HepG2 (cell line): ENCODE results near the gene CYP11A1. TPM values are rescaled to one million over a fixed set of nuclear protein-coding genes. Genes with fewer than 3 reads are reported as not detected.
A peak's percentile ranks its signal among the peaks of the same experiment; 100 is the strongest.

Experiments used
- CBX5 ChIP-seq: sonication (generic); formaldehyde crosslinking; IDR thresholded peaks from 2 replicates; pipeline ENCODE4 v1.4.0; 2020; ENCODE audit warnings: missing genetic modification reagents, borderline replicate concordance
- CHCHD3 ChIP-seq: sonication (generic); formaldehyde crosslinking; IDR thresholded peaks from 2 replicates; pipeline ENCODE4 v1.8.0; 2022; ENCODE audit warnings: mild to moderate bottlenecking, missing genetic modification reagents, moderate library complexity
- KAT7 ChIP-seq: IDR thresholded peaks from 2 replicates; pipeline ENCODE4 v1.6.1; 2018; ENCODE audit warnings: borderline replicate concordance, missing compliant biosample characterization
- NR2F2 ChIP-seq: IDR thresholded peaks from 2 replicates; pipeline ENCODE4 v1.6.1; 2012; ENCODE audit warnings: low read depth, inconsistent platforms, borderline replicate concordance
- PITX1 ChIP-seq: sonication (generic); formaldehyde crosslinking; IDR thresholded peaks from 2 replicates; pipeline ENCODE4 v1.5.1; 2020; ENCODE audit warnings: mild to moderate bottlenecking, missing genetic modification reagents
- RAD51 ChIP-seq: fragments of 450-650 bp; IDR thresholded peaks from 2 replicates; pipeline ENCODE4 v1.6.1; 2016; ENCODE audit warnings: borderline replicate concordance
- ZBED4 ChIP-seq: sonication (generic); formaldehyde crosslinking; IDR thresholded peaks from 2 replicates; pipeline ENCODE4 v1.4.0; 2020; ENCODE audit warnings: missing genetic modification reagents, borderline replicate concordance
- ZBTB34 ChIP-seq: sonication (generic); formaldehyde crosslinking; IDR thresholded peaks from 2 replicates; pipeline ENCODE4 v1.8.0; 2022; ENCODE audit warnings: mild to moderate bottlenecking, missing genetic modification reagents
- ZNF275 ChIP-seq: sonication (generic); formaldehyde crosslinking; IDR thresholded peaks from 2 replicates; pipeline ENCODE4 v1.8.0; 2022; ENCODE audit warnings: missing genetic modification reagents, mild to moderate bottlenecking, inconsistent platforms, borderline replicate concordance
- ZNF33A ChIP-seq: sonication (generic); formaldehyde crosslinking; IDR thresholded peaks from 2 replicates; pipeline ENCODE4 v1.5.1; 2020; ENCODE audit warnings: missing genetic modification reagents, mild to moderate bottlenecking, moderate library complexity, borderline replicate concordance
- ZNF598 ChIP-seq: sonication (generic); formaldehyde crosslinking; IDR thresholded peaks from 2 replicates; pipeline ENCODE4 v1.5.1; 2020; ENCODE audit warnings: mild to moderate bottlenecking, missing genetic modification reagents, borderline replicate concordance
- ZNF674 ChIP-seq: sonication (generic); formaldehyde crosslinking; IDR thresholded peaks from 2 replicates; pipeline ENCODE4 v1.5.0; 2020; ENCODE audit warnings: low read depth, mild to moderate bottlenecking, missing genetic modification reagents
- ZNF75D ChIP-seq: sonication (generic); formaldehyde crosslinking; IDR thresholded peaks from 2 replicates; pipeline ENCODE4 v1.8.1; 2023; ENCODE audit warnings: missing genetic modification reagents, mild to moderate bottlenecking, borderline replicate concordance
- ZSCAN20 ChIP-seq: sonication (generic); formaldehyde crosslinking; IDR thresholded peaks from 2 replicates; pipeline ENCODE4 v1.4.0; 2020; ENCODE audit warnings: missing genetic modification reagents, mild to moderate bottlenecking, borderline replicate concordance
- polyA plus RNA-seq, 8 experiments: library from polyadenylated mRNA; depleted of rRNA in 3 of 8; stranded (reverse) in 7 of 8; unstranded in 1 of 8; fragments of >200 nt; fragmentation: Illumina TruSeq in 4 of 8; extraction: Trizol in 4 of 8; gene quantifications; 2 replicates each; pipeline versions ENCODE4 v1.2.1 to v1.2.3, GENCODE V29; 2011 to 2016; ENCODE audit warnings: low read depth in 4 of 8, missing spikeins in 1 of 8, mixed read lengths in 1 of 8; ENCODE audit not compliant: insufficient read depth in 1 of 8
- total RNA-seq, 5 experiments: library from RNA; depleted of rRNA; stranded (reverse); fragments of >200 nt; fragmentation: Illumina TruSeq; extraction: Trizol; gene quantifications; 2 replicates each; pipeline ENCODE4 v1.2.3, GENCODE V29; 2016; ENCODE audit warnings: low read depth in 1 of 5
- TF ChIP-seq, protein P1 (sequence below): sonication (generic); formaldehyde crosslinking; IDR thresholded peaks from 2 replicates; pipeline ENCODE4 v1.9.0; 2021; ENCODE audit warnings: mild to moderate bottlenecking, missing genetic modification reagents

Gene CYP11A1
- total and polyA plus RNA-seq, 2 of the 13 experiments (the other 11 are each of a cell fraction or from before 2014, with no cell fraction given): 0.66 to 0.92 TPM

DNA sequence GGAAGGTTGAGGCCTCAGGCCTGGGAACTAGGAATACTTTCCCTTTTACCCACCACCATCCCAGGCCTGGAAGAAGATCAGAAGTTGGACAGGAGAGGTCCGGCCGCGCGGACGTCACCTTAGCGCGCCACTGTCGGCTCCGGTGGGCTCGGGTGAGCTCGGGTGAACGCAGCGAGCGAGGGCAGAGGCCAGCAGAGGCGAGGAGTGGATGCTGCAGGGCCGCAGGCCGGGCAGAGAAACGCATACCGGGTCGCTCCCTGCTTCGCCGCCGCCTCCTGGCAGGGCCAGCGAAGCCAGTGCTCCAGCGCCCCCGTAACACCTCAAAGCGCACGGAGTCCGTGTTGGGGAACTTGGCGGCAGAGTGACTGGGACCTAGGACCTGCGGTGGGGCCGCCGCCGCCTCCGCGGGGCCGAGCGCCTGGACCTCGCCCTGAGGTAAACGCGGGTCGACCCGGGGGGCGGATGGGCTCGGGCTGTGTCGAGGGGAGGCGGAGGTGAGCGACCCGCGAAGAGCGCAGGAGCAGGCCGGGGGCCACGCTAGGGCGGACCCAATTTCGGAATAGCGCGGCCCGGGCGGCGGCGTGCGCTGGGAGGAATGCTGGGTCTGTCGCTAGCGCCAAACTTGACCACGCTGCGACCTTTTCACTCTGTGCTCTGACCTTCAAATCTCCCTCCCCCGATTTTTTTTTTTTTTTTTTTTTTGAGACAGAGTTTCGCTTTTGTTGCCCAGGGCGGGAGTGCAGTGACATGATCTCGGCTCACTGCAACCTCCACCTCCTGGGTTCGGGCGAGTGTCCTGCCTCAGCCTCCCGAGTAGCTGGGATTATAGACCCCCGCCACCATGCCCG lies 1.6 kb downstream of the CYP11A1 start (continued):
- TF ChIP-seq, protein P1, sequence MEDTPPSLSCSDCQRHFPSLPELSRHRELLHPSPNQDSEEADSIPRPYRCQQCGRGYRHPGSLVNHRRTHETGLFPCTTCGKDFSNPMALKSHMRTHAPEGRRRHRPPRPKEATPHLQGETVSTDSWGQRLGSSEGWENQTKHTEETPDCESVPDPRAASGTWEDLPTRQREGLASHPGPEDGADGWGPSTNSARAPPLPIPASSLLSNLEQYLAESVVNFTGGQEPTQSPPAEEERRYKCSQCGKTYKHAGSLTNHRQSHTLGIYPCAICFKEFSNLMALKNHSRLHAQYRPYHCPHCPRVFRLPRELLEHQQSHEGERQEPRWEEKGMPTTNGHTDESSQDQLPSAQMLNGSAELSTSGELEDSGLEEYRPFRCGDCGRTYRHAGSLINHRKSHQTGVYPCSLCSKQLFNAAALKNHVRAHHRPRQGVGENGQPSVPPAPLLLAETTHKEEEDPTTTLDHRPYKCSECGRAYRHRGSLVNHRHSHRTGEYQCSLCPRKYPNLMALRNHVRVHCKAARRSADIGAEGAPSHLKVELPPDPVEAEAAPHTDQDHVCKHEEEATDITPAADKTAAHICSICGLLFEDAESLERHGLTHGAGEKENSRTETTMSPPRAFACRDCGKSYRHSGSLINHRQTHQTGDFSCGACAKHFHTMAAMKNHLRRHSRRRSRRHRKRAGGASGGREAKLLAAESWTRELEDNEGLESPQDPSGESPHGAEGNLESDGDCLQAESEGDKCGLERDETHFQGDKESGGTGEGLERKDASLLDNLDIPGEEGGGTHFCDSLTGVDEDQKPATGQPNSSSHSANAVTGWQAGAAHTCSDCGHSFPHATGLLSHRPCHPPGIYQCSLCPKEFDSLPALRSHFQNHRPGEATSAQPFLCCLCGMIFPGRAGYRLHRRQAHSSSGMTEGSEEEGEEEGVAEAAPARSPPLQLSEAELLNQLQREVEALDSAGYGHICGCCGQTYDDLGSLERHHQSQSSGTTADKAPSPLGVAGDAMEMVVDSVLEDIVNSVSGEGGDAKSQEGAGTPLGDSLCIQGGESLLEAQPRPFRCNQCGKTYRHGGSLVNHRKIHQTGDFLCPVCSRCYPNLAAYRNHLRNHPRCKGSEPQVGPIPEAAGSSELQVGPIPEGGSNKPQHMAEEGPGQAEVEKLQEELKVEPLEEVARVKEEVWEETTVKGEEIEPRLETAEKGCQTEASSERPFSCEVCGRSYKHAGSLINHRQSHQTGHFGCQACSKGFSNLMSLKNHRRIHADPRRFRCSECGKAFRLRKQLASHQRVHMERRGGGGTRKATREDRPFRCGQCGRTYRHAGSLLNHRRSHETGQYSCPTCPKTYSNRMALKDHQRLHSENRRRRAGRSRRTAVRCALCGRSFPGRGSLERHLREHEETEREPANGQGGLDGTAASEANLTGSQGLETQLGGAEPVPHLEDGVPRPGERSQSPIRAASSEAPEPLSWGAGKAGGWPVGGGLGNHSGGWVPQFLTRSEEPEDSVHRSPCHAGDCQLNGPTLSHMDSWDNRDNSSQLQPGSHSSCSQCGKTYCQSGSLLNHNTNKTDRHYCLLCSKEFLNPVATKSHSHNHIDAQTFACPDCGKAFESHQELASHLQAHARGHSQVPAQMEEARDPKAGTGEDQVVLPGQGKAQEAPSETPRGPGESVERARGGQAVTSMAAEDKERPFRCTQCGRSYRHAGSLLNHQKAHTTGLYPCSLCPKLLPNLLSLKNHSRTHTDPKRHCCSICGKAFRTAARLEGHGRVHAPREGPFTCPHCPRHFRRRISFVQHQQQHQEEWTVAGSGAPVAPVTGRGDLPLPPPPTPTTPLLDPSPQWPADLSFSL (CRISPR knock-in tag): peak; percentile 10; the same call in 1 of the 2 replicates
- TF ChIP-seq ZSCAN20: no peak
- TF ChIP-seq ZNF598 (CRISPR knock-in tag): no peak; the same call in 1 of the 2 replicates
- TF ChIP-seq ZBTB34 (CRISPR knock-in tag): no peak
- no peak for TF ChIP-seq ZNF275 (CRISPR knock-in tag)
- TF ChIP-seq CHCHD3: no peak
- TF ChIP-seq ZNF33A (CRISPR knock-in tag): no peak
- TF ChIP-seq ZNF75D (CRISPR knock-in tag): no peak
- TF ChIP-seq ZNF674 (CRISPR knock-in tag): no peak
- peak; percentile 84; the same call in 1 of the 2 replicates for TF ChIP-seq KAT7
- no peak for TF ChIP-seq RAD51
- TF ChIP-seq ZBED4: peak; percentile 48
- TF ChIP-seq NR2F2: no peak
- peak; percentile 33; the same call in 1 of the 2 replicates for TF ChIP-seq CBX5 (CRISPR knock-in tag)
- no peak for TF ChIP-seq PITX1 (CRISPR knock-in tag)
